Dendritic cell treated with granulocyte-macrophage colony-stimulating factor and Interleukin-4, amounts not matched to agents 40 ng/mL and 50 ng/mL, for 4 days (primary cell): ENCODE results near the gene BEND7.
"Not testable (repeated sequence)": the region's sequence is repeated elsewhere in the genome, so short reads cannot be mapped to it uniquely, and the experiment has no call there.

Experiments used
- H3K27ac Mint-ChIP-seq: one replicate; pipeline ENCODE4 v1.8.0; 2022; ENCODE audit warnings: mild to moderate bottlenecking, mixed read lengths
- H3K27me3 Mint-ChIP-seq: one replicate; pipeline ENCODE4 v1.8.0; 2022; ENCODE audit warnings: mild to moderate bottlenecking, mixed read lengths
- H3K36me3 Mint-ChIP-seq: one replicate; pipeline ENCODE4 v1.8.0; 2022; ENCODE audit warnings: low read depth, mixed read lengths
- H3K4me1 Mint-ChIP-seq: one replicate; pipeline ENCODE4 v1.8.0; 2022; ENCODE audit warnings: low read depth, mixed read lengths
- H3K4me3 Mint-ChIP-seq: one replicate; pipeline ENCODE4 v1.8.0; 2022; ENCODE audit warnings: mild to moderate bottlenecking, moderate library complexity, mixed read lengths
- H3K9me3 Mint-ChIP-seq: one replicate; pipeline ENCODE4 v1.8.0; 2022; ENCODE audit warnings: mixed read lengths
- intact Hi-C: fragments of 100-400 bp; cut with micrococcal nuclease; formaldehyde crosslinking; loops from one replicate; pipeline ENCODE4 v1.15.0; 2022

The BEND7 gene

GRCh38 chr10:13412894-13413293, 115.9 kb downstream of the BEND7 start:
- Mint-ChIP-seq H3K27ac (no peak overlapping the region), H3K27me3 (no peaks in the 10 kb centered on the region), H3K4me3 (no peak overlapping the region), H3K9me3 (no peaks in the 10 kb centered on the region), H3K36me3 (no peaks in the 10 kb centered on the region), H3K4me1 (no peaks in the 10 kb centered on the region)
- intact Hi-C loops = no loop called here

- no peaks in the 10 kb centered on the region for H3K36me3 Mint-ChIP-seq
- no peaks in the 10 kb centered on the region for H3K9me3 Mint-ChIP-seq
- no peak overlapping the region for H3K4me3 Mint-ChIP-seq
- no peak overlapping the region for H3K27ac Mint-ChIP-seq
- intact Hi-C loops = no loop called here
- H3K4me1 Mint-ChIP-seq = no peaks in the 10 kb centered on the region
- no peaks in the 10 kb centered on the region for H3K27me3 Mint-ChIP-seq
Observed at GRCh38 chr10:13404791-13405190, 124.0 kb downstream of the BEND7 start.

GRCh38 chr10:13404305-13404759, 124.5 kb downstream of the BEND7 start:
- Mint-ChIP-seq H3K9me3 (no peaks in the 10 kb centered on the region), H3K4me3 (no peak overlapping the region), H3K27me3 (no peaks in the 10 kb centered on the region), H3K27ac (no peak overlapping the region), H3K36me3 (no peaks in the 10 kb centered on the region), H3K4me1 (no peaks in the 10 kb centered on the region)
- intact Hi-C loops = no loop called here

GRCh38 chr10:13403426-13403825, 125.4 kb downstream of the BEND7 start:
- H3K27me3 Mint-ChIP-seq, H3K36me3 Mint-ChIP-seq, H3K4me3 Mint-ChIP-seq, intact Hi-C loops, H3K9me3 Mint-ChIP-seq, H3K27ac Mint-ChIP-seq, H3K4me1 Mint-ChIP-seq: not testable (repeated sequence)

GRCh38 chr10:13402021-13402420, 126.8 kb downstream of the BEND7 start:
- H3K36me3 Mint-ChIP-seq = no peaks in the 10 kb centered on the region
- H3K27me3 Mint-ChIP-seq = peaks cover 2% of the 10 kb centered on the region
- H3K9me3 Mint-ChIP-seq = no peaks in the 10 kb centered on the region
- H3K4me3 Mint-ChIP-seq = no peak overlapping the region
- intact Hi-C loops = no loop called here
- no peaks in the 10 kb centered on the region for H3K4me1 Mint-ChIP-seq
- no peak overlapping the region for H3K27ac Mint-ChIP-seq

GRCh38 chr10:13401142-13401541, 127.7 kb downstream of the BEND7 start:
- H3K4me1 Mint-ChIP-seq = no peaks in the 10 kb centered on the region
- no peak overlapping the region for H3K4me3 Mint-ChIP-seq
- no peaks in the 10 kb centered on the region for H3K36me3 Mint-ChIP-seq
- no peaks in the 10 kb centered on the region for H3K9me3 Mint-ChIP-seq
- no peak overlapping the region for H3K27ac Mint-ChIP-seq
- peaks cover 2% of the 10 kb centered on the region for H3K27me3 Mint-ChIP-seq
- intact Hi-C loops = no loop called here

- H3K9me3 Mint-ChIP-seq = no peaks in the 10 kb centered on the region
- no peak overlapping the region for H3K4me3 Mint-ChIP-seq
- H3K27me3 Mint-ChIP-seq = peaks cover 2% of the 10 kb centered on the region
- no peaks in the 10 kb centered on the region for H3K36me3 Mint-ChIP-seq
- H3K27ac Mint-ChIP-seq = no peak overlapping the region
- H3K4me1 Mint-ChIP-seq = no peaks in the 10 kb centered on the region
- intact Hi-C loops = no loop called here
Observed at GRCh38 chr10:13400196-13400965, 128.4 kb downstream of the BEND7 start.

- Mint-ChIP-seq H3K9me3 (no peaks in the 10 kb centered on the region), H3K27me3 (peaks cover 2% of the 10 kb centered on the region), H3K36me3 (no peaks in the 10 kb centered on the region), H3K4me3 (no peak overlapping the region), H3K27ac (no peak overlapping the region), H3K4me1 (no peaks in the 10 kb centered on the region)
- intact Hi-C loops = no loop called here
Observed at GRCh38 chr10:13399752-13400151, 129.1 kb downstream of the BEND7 start.

- peaks cover 2% of the 10 kb centered on the region for H3K27me3 Mint-ChIP-seq
- H3K9me3 Mint-ChIP-seq = no peaks in the 10 kb centered on the region
- no peaks in the 10 kb centered on the region for H3K36me3 Mint-ChIP-seq
- intact Hi-C loops = no loop called here
- no peak overlapping the region for H3K27ac Mint-ChIP-seq
- no peaks in the 10 kb centered on the region for H3K4me1 Mint-ChIP-seq
- no peak overlapping the region for H3K4me3 Mint-ChIP-seq
Observed at GRCh38 chr10:13399236-13399635, 129.6 kb downstream of the BEND7 start.

GRCh38 chr10:13397052-13397451, 131.8 kb downstream of the BEND7 start:
- Mint-ChIP-seq H3K4me3 (no peak overlapping the region), H3K36me3 (no peaks in the 10 kb centered on the region), H3K9me3 (no peaks in the 10 kb centered on the region), H3K27ac (no peak overlapping the region), H3K4me1 (no peaks in the 10 kb centered on the region), H3K27me3 (peaks cover 2% of the 10 kb centered on the region)
- intact Hi-C loops = no loop called here

GRCh38 chr10:13396369-13396768, 132.4 kb downstream of the BEND7 start:
- H3K4me3 Mint-ChIP-seq = no peak overlapping the region
- no peaks in the 10 kb centered on the region for H3K4me1 Mint-ChIP-seq
- intact Hi-C loops = no loop called here
- H3K27me3 Mint-ChIP-seq = peaks cover 2% of the 10 kb centered on the region
- no peaks in the 10 kb centered on the region for H3K9me3 Mint-ChIP-seq
- no peak overlapping the region for H3K27ac Mint-ChIP-seq
- H3K36me3 Mint-ChIP-seq = no peaks in the 10 kb centered on the region

GRCh38 chr10:13395540-13395939, 133.3 kb downstream of the BEND7 start:
- H3K27me3 Mint-ChIP-seq = peaks cover 2% of the 10 kb centered on the region

GRCh38 chr10:13393640-13394039, 135.2 kb downstream of the BEND7 start:
- intact Hi-C loops = no loop called here
- Mint-ChIP-seq H3K27me3 (peaks cover 2% of the 10 kb centered on the region), H3K4me3 (no peak overlapping the region), H3K4me1 (no peaks in the 10 kb centered on the region), H3K9me3 (no peaks in the 10 kb centered on the region), H3K27ac (no peak overlapping the region), H3K36me3 (no peaks in the 10 kb centered on the region)

More at GRCh38 chr10:13395540-13395939, 133.3 kb downstream of the BEND7 start:
- H3K36me3 Mint-ChIP-seq = no peaks in the 10 kb centered on the region
- no peak overlapping the region for H3K27ac Mint-ChIP-seq
- H3K9me3 Mint-ChIP-seq = no peaks in the 10 kb centered on the region
- intact Hi-C loops = no loop called here
- no peaks in the 10 kb centered on the region for H3K4me1 Mint-ChIP-seq
- H3K4me3 Mint-ChIP-seq = no peak overlapping the region

- no peaks in the 10 kb centered on the region for H3K36me3 Mint-ChIP-seq
- no peaks in the 10 kb centered on the region for H3K4me1 Mint-ChIP-seq
- no peak overlapping the region for H3K4me3 Mint-ChIP-seq
- intact Hi-C loops = no loop called here
- no peaks in the 10 kb centered on the region for H3K27me3 Mint-ChIP-seq
- H3K9me3 Mint-ChIP-seq = no peaks in the 10 kb centered on the region
- no peak overlapping the region for H3K27ac Mint-ChIP-seq
Observed at GRCh38 chr10:13392701-13393100, 136.1 kb downstream of the BEND7 start.
